SK-N-DZ (cell line): Measurements from ENCODE around the gene KLHL29.
A peak's percentile ranks its signal among the peaks of the same experiment; 100 is the strongest.

Experiments
- DNase-seq: peaks from one replicate; pipeline ENCODE4 v3.0.0-alpha.2; 2015; ENCODE audit warnings: low spot score

KLHL29 gene

GRCh38 chr2:23394700-23395099 lies 9.7 kb downstream of the KLHL29 start:
- no peak for DNase-seq

GRCh38 chr2:23397478-23397877 lies 12.5 kb downstream of the KLHL29 start:
- DNase-seq: no peak

- DNase-seq: no peak
Observed at GRCh38 chr2:23399674-23400261, 14.8 kb downstream of the KLHL29 start.

- DNase-seq: no peak
Observed at GRCh38 chr2:23400703-23401102, 15.7 kb downstream of the KLHL29 start.

- DNase-seq: no peak
Observed at GRCh38 chr2:23401427-23402204, 16.6 kb downstream of the KLHL29 start.

- no peak for DNase-seq
Observed at GRCh38 chr2:23402205-23402740, 17.3 kb downstream of the KLHL29 start.

- DNase-seq: peak; percentile 57
Observed at GRCh38 chr2:23404426-23404825, 19.4 kb downstream of the KLHL29 start.

- no peak for DNase-seq
Observed at GRCh38 chr2:23409248-23409647, 24.3 kb downstream of the KLHL29 start.

- no peak for DNase-seq
Observed at GRCh38 chr2:23410596-23410995, 25.6 kb downstream of the KLHL29 start.

GRCh38 chr2:23411752-23412431 lies 26.9 kb downstream of the KLHL29 start:
- DNase-seq: no peak

GRCh38 chr2:23412556-23413155 lies 27.7 kb downstream of the KLHL29 start:
- DNase-seq: no peak

GRCh38 chr2:23413641-23414040 lies 28.7 kb downstream of the KLHL29 start:
- no peak for DNase-seq

- peak; percentile 29 for DNase-seq
Observed at GRCh38 chr2:23414106-23414505, 29.1 kb downstream of the KLHL29 start.

GRCh38 chr2:23414871-23415270 lies 29.9 kb downstream of the KLHL29 start:
- DNase-seq: peak; percentile 41

GRCh38 chr2:23417310-23417709 lies 32.3 kb downstream of the KLHL29 start:
- no peak for DNase-seq

GRCh38 chr2:23418056-23418455 lies 33.1 kb downstream of the KLHL29 start:
- no peak for DNase-seq

- no peak for DNase-seq
Observed at GRCh38 chr2:23418461-23418911, 33.5 kb downstream of the KLHL29 start.

- no peak for DNase-seq
Observed at GRCh38 chr2:23419171-23420090, 34.5 kb downstream of the KLHL29 start.

- no peak for DNase-seq
Observed at GRCh38 chr2:23420091-23420839, 35.3 kb downstream of the KLHL29 start.

GRCh38 chr2:23420840-23421476 lies 36.0 kb downstream of the KLHL29 start:
- DNase-seq: no peak
